Endometrial microvascular endothelial cells (primary cell): ENCODE data around the gene PRKCQ. TPM values are rescaled to one million over a fixed set of nuclear protein-coding genes. Genes with fewer than 3 reads are reported as not detected.

Experiments used
- in situ Hi-C: cut with HindIII; loops from 2 replicates; pipeline ENCODE4 v1.10.0; 2017; ENCODE audit warnings: low sequenced_read_pairs, low pct_unique_long_range_greater_than_20kb; ENCODE audit errors: inconsistent ontology term
- total RNA-seq: library from RNA; depleted of rRNA; stranded (reverse); fragments of >200 nt; gene quantifications from one replicate; pipeline ENCODE4 v1.2.3, GENCODE V29; 2015; ENCODE audit errors: inconsistent ontology term

The PRKCQ gene
- total RNA-seq, 1 donor from 2014 or later, result 0.09 TPM

DNA sequence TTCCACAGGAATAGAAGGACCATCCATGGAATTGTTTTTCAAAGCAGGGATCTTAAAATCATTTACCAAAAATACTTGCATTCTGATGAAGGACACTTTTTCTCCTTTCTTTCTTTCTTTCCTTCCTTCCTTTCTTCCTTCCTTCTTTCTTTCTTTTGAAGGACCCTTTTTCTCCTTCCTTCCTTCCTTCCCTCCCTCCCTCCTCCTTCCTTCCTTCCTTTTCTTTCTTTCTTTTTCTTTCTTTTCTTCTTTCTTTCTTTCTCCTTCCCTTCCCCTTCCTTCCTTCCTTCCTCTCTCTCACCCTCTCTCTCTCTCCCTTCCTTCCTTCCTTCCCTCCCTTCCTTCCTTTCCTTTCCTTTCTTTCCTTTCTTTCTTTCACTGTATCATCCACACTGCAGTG, 74.8 kb downstream of the PRKCQ start:
- in situ Hi-C loops, result no loop called here

DNA sequence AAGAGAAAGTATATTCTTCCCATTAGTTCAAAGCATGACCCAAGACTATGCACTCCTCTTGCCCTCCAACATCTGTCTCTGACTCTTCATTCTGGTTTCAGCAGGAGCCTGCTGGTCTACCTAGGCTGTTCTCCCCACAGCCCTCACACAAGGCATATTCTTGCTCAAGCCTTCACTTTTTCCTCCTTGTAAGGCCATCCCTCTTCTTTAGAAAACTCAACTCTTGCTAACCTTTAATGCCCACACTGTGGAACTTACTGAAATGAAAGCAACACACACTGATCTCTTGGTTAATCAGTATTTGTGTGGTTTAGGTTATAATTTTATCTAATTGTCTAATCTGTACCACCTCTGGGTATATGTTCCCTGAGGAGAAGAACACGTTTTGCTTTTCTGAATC, 75.8 kb downstream of the PRKCQ start:
- in situ Hi-C loops, result no loop called here

DNA sequence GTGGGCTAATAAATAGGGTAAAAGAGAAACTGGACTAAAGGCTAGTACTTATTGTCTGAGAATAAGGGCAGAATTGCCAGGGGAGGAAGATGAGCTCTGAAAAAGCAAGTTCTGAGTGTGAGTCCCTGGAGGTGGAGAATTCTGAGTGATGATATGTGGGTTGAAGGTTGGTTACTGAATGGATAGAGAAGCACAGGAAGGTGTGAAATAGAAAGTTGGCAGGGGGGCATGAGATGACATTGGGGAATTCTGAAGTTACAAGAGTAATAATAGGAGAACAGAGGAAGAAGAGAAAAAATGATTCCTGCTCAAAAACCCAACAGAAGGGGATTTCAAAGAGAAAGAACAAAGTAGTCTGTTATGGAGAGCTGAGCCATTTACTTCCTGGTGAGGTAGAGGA, 76.9 kb downstream of the PRKCQ start:
- in situ Hi-C loops, result no loop called here

DNA sequence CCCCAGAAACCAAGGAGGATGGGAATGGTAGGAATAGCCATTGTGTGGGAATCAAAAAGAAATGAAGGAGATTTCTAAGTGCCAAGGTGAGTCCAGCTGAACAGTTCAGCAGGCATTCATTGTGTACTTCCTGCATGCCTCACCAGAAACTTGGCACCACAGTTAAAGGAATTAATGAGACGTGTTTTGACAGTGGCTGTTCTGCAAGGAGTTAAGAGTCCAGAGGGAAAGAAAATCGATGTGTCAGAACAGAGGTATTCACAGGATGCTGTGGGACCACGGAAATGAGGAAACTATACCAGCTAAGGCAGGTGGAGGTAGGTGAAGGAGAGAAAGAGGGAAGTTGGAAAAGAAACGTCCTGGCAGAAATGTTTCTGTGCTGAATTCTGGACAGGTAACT, 78.1 kb downstream of the PRKCQ start:
- in situ Hi-C loops, result no loop called here

DNA sequence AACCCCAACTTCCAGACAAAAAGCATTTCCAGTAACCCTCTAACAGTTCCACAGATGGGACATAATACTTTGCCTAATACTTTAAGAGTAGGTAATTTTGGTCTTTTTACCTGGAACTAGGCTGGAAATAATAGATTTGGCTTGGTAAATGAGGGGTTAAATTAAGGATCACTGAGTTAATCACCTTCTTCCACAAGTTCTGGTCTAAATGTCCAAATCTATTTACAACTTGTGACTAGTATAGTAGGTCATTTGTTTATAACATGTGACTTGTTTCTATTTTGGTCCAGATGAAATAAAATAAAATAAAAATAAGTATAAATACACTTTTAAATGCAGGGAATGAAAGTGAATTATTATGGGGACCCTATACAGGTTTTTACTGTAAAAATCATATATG, 80.1 kb downstream of the PRKCQ start:
- in situ Hi-C loops, result no loop called here

DNA sequence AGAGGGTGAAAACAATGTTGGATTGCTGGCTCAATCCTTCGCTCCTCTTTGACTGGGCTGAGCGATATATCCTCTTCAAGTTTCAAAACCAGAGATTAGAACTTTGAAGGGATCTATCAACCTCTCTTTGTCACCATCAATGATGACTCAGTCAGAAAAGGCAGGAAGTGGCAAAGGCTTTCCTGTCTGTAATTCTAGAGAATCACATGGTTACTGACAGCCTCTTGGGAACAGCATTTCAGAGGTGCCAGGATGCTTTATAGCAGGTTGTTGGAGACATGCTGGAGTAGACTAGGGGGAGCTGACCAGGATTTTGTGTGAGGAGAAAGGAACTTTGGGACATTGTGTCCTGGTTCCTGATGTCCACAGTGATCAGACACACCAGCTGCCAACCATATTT, 81.3 kb downstream of the PRKCQ start:
- in situ Hi-C loops, result no loop called here

DNA sequence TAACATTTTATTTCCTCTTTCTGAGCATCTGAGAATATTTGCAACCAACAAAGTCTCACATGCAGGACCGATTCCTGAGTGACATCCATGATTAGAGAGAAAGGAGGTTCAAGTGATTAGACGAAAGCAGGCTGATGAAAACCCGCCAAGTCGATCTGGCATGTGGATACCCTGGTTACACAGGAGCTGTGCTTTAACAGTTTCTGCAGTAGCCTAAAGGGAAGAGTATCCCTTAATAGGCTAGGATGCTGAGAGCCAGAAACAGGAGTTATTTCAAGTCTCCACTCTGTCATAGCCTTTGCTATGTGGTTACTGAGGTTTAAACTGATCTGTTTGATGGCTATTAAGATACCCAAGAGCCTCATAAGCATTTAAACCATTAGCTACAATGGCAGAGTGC, 82.5 kb downstream of the PRKCQ start:
- in situ Hi-C loops, result no loop called here

DNA sequence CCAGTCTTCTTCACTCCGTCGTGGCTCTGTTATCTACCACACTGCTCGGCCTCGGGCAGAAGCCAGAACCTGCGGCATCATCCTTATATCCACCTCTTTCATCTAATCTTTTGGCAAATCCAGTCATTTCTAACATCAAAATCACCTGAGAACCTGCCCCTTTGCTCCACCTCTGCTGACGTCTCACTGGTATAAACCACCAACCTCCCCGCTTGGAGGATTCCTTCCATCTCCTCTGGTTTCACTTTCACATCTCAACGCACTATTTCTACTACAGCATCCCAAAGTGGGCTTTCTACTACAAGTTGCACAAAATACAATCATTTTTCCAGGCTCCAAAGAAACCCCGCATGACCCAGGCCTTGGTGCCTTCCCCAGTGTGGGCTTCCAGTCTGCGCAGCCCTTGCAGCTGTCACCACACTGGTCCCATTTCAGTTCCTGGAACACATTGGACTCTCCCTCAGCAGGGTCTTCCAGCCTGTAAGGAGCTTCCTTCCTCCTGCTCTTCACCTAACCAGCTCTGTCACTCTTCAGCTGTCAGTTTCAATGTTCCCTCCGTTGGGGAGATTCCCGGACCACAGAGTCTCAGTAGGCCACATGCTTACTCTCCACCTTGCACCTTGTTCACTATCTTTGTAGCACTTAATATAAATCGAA, 85.0 kb downstream of the PRKCQ start:
- in situ Hi-C loops, result no loop called here

DNA sequence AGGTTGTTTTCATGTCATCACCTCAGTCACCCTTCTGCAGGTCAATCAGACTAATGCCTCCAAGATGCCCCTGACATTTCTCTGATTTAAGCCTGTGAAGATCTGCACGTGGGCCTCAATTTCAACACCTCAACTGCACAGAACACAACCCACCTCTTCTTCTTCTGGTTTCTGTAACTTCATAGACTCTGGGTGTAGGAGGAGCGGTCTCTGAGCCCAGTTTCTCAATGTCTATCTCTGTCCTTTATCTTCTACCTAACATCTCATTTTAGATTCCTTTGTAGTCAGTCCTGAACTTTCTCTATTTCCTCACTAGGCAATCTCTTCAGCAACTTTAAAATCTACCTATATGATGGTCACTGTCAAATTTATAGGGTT, 85.6 kb downstream of the PRKCQ start:
- in situ Hi-C loops, result no loop called here

DNA sequence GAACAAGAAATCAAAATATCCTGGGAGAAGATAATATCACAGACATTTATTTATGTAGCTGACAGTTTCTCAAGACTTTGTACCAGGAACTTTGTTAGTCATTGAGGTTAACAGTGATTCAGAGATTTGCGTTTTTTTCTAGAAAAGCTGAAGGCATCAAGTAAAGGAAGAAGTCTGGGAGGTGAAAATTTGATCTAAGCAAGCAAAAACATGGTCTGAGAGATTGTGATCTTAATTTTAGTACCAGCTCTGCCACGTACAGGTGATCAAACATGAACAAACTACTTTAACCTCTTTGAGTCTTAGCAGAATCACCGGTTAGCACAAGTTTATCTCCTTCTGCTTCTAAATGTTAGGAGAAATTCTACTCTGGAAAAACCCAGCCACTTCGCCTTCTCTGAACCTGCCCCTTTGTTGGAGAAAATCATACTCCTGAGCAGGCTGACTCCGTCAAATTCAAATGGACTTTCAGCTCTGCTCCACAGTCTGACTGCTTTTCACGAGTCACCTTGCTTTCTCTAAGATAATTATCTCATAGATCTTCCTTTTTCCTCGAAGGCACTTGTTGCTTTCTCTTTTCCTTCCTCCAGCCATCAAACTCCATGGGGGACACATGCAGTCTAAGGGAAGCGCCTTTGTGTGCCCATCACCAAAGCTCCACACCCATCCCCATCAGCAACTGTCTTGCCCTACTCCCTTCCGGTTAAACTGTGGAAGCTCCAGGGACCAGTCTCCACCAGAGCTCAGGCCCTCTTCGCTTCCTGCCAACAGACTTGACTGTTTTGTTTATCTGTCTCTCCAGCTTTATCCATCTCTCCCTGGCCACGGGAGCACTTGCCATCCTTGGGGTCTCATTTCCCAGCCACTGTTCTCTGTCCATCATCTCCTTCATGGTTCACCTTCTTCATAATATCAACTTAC, 86.3 kb downstream of the PRKCQ start:
- in situ Hi-C loops, result no loop called here

DNA sequence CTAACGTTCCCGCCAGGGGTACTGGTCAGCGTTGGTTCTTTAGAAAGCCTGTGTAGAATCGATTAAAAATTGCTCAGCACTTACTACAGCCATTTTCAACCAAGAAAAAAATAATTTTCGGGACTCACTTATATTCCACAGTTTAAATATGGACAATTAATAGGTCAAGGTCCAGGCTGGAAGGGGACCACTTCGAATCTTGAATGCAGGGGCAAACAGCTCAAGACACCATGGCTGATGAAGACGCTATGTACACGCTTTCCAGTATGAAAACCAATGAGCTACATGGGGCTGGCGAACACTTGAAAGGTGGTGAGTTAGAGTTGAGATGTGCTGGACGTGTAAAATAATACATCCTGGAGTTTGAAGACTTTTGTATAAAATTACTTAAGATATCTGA, 87.2 kb downstream of the PRKCQ start:
- in situ Hi-C loops, result no loop called here

DNA sequence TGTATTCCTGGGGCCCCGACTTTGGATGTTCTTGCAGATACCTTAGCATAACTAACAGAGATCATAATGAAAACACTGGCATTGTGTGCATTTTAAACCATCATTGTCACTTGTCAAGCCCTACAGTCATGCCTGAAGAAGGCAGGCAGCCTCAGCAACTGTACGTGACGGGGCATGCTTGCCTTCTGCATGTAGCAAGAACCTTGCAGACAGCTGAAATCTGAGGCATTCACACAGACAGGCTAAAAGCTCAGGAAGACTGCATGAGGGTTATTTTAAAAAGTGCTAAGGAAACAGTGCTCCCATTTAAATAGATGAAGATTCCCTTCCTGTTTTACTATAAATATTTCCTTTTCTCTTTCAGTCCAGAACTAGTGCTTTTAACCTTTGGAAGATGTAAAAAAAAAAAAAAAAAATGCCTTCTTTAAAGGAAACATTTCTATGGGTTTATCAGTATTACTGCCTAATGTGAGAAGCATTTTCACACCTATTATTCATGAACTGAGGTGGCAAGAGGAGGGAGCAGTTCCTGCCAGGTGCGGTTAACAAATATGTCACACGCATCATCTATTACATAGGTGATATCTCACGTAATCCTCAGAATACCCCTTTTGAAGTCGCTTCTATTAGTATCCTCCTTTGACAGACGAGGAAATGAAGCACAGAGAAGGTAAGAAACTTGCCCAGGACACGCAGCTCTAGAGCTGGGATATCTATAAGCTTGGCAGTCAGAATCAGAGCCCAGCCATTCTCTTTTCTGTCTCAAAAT, 88.1 kb downstream of the PRKCQ start:
- in situ Hi-C loops, result no loop called here

DNA sequence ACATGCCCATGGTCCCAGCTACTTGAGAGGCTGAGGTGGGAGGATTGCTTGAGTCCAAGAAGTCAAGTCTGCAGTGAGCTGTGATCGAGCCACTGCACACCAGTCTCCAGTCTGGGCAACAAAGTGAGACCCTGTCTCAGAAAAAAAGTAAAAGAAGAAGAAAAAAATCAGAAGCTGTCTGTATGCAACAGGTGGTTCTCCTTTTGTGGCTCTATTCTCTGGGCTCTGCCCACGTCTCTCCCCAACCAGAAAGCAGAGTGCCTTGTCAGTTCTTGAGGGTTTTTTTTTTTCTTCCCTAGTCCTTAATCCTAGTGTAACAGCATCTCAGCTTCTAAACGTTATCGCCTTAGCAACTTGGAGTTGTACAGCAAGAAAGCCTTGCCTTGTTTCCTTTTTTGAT, 89.5 kb downstream of the PRKCQ start:
- in situ Hi-C loops, result no loop called here

DNA sequence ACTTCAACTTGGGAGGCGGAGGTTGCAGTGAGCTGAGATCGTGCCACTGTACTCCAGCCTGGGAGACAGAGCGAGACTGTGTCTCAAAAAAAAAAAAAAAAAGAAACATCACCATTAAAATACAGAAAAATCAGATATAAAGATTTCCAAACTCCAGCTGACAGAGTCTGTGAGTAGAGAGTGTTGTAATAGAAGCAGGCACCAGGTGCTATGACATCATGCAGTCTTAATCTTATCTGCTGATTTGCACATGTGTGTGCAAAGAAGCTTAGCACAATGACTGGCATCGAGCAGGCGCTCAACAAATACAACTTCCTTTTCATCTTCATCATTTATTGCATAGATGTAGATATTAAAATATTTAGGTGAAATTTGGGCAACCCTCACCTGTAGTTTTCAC, 92.2 kb downstream of the PRKCQ start:
- in situ Hi-C loops, result no loop called here

DNA sequence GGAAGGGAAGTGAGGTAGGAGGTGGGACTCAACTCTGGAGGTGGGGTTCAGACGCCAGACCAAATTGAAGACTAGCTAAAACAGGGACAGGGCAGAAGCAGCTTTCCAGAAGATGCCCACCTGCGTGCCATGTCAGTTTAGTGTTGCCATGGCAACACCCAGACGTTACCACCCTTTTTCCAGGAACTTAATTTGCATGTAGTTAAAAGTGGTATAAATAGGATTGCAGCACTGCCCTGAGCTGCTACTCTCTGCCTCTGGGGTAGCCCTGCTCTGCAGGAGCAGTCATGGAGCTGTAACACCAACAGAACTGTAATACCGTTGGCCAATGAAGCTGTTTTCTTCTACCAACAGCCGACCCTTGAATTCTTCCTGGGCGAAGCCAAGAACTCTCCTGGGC, 93.8 kb downstream of the PRKCQ start:
- in situ Hi-C loops, result no loop called here

DNA sequence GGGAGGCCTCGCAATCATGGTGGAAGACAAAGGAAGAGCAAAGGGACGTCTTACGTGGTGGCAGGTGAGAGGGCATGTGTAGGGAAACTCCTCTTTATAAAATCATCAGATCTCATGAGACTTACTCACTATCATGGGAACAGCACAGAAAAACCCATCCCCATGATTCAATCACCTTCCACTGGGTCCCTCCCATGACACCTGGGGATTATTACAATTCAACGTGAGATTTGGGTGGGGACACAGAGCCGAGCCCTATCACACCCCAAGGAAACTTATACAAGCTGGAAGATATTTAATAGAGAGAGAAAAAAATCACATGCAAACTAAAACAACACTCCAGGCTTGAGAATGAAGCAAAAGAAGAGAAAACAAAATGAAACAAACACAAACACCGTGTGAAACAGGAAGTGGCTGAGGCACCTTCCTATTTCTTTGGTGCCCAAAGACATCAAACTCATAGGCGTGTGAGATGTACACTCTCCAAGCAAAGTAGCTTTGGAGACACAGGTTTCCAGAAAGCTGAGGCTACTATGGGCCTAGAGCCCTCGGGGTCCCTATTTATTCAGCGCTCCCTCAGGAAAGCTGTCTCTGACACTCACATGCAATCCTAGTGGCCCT, 97.2 kb downstream of the PRKCQ start:
- in situ Hi-C loops, result no loop called here

DNA sequence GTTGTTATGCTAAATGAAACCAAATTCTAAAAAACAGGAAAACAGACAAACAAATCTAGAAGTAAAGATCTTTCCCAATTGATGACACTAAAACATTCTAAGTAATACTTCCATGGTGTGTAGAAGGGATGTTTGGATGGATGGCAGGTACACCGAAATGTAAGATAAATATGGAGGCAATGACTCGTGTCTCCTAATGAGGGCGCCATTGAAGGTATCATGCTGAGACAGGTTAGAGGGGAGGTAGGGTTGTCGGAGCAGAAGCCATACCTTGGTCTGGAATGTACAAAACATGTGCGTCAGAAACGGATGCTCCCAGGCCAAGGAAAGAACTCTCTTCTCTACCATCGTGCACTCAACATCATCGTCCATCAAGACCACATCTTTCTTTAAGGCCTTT, 101.4 kb downstream of the PRKCQ start:
- in situ Hi-C loops, result no loop called here

DNA sequence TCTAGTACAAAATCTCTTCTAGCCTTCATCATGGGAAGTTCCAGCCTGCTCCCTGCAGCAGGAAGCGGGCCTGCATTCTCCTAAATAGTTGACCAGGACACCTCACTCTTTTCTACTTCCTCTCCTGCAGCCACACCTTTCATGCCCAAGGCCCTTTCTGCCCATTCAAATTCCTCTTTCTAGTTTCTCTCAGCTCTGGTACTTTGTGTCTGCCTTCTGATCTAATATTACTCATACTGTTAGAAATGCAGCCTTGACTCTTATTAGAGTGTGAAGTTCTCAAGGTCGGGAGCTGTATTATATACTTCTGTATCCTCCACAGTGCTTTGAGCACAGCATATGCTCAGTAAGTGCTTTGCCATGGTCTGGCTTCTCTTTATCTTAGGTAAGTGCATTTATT, 103.1 kb downstream of the PRKCQ start:
- in situ Hi-C loops, result no loop called here

DNA sequence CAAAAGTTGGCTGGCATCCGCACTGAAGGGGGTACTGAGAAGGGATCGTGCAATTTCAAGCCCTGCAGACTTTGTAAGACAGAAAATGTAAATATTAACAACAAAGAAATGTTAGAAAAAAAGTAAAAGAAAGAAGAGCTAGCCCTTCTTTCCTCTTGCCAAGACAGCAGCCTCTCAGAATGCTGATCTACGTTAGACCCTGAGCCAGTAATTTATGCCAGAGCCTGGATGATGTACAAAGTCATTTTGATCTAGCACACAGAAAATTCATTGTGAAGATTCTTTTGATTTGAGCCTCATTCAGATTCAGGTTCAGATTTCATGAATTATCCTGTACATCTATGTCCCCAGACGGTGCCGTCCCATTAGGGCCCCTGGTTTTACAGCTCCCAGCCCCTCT, 105.2 kb downstream of the PRKCQ start:
- in situ Hi-C loops, result no loop called here
